HL-60 (cell line): ENCODE data around the gene TOR2A.

Source experiments
- DNase-seq, 2 experiments: peaks; one replicate each; pipeline ENCODE4 v3.0.0-alpha.2; 2010 to 2020; ENCODE audit warnings: low read depth in 1 of 2, low spot score in 1 of 2
- H3K27ac ChIP-seq: fragments of 250-450 bp; sonication (Bioruptor Pico); replicated peaks from 2 replicates; pipeline ENCODE4 v1.5.1; 2020; ENCODE audit warnings: mild to moderate bottlenecking, moderate library complexity
- H3K27me3 ChIP-seq: fragments of 250-450 bp; sonication (Bioruptor Pico); 2 replicates; pipeline ENCODE4 v1.5.1; 2021; ENCODE audit warnings: mild to moderate bottlenecking, moderate library complexity; ENCODE audit not compliant: insufficient read depth, poor library complexity, severe bottlenecking
- H3K4me3 ChIP-seq: replicated peaks from 2 replicates; pipeline ENCODE4 v1.5.1; 2011; ENCODE audit warnings: mild to moderate bottlenecking, control low read depth, low read length; ENCODE audit not compliant: insufficient read depth
- GABPA ChIP-seq: IDR thresholded peaks from 2 replicates; pipeline ENCODE4 v1.6.1; 2012; ENCODE audit warnings: low read depth
- POLR2AphosphoS5 ChIP-seq: IDR thresholded peaks from 2 replicates; pipeline ENCODE4 v1.6.1; 2012; ENCODE audit warnings: low read depth
- REST ChIP-seq: IDR thresholded peaks from 2 replicates; pipeline ENCODE4 v1.6.1; 2012; ENCODE audit warnings: low read depth; ENCODE audit not compliant: insufficient replicate concordance
- SPI1 ChIP-seq: IDR thresholded peaks from 2 replicates; pipeline ENCODE4 v1.6.1; 2012; ENCODE audit warnings: low read depth, mild to moderate bottlenecking, borderline replicate concordance
- TF ChIP-seq, protein P1 (sequence below): IDR thresholded peaks from one replicate; pipeline ENCODE4 v1.5.1; 2011; ENCODE audit warnings: low read length, control low read depth, inconsistent platforms; ENCODE audit not compliant: insufficient read depth

Gene TOR2A

DNA sequence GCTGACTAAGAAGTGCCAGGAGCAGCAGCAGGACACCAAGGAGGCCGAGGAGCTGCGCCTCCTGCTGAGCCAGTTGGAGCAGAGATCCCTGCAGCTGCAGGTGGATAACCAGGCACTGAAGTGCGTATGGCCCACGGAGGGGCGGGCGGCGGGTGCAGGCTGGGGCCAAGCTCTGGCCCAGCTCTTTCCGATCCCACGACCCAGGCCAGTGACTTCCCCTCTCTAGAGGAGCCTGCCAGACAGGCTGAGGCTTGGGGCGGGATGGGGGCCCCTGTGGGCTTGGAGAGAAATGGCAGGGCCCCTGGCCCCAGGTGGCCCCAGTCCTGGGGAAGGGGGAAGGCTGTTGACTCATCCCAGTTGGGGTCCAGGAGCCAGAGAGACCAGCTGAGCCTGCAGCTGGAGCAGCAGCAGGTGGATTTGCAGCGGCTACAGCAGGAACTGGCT lies 23.2 kb downstream of the TOR2A start:
- TF ChIP-seq GABPA (no peak), SPI1 (peak; percentile 74)
- H3K4me3 ChIP-seq: no peak overlapping the region
- peak in 1 of 2 experiments; percentile 57 for DNase-seq
- no peaks in the 10 kb centered on the region for H3K27me3 ChIP-seq
- H3K27ac ChIP-seq: no peak overlapping the region

GRCh38 chr9:127711226-127711701 lies 23.8 kb downstream of the TOR2A start:
- no peak for TF ChIP-seq REST
- no peak for TF ChIP-seq GABPA
- TF ChIP-seq POLR2AphosphoS5: peak; percentile 81
- no peak for TF ChIP-seq SPI1
- TF ChIP-seq, protein P1, sequence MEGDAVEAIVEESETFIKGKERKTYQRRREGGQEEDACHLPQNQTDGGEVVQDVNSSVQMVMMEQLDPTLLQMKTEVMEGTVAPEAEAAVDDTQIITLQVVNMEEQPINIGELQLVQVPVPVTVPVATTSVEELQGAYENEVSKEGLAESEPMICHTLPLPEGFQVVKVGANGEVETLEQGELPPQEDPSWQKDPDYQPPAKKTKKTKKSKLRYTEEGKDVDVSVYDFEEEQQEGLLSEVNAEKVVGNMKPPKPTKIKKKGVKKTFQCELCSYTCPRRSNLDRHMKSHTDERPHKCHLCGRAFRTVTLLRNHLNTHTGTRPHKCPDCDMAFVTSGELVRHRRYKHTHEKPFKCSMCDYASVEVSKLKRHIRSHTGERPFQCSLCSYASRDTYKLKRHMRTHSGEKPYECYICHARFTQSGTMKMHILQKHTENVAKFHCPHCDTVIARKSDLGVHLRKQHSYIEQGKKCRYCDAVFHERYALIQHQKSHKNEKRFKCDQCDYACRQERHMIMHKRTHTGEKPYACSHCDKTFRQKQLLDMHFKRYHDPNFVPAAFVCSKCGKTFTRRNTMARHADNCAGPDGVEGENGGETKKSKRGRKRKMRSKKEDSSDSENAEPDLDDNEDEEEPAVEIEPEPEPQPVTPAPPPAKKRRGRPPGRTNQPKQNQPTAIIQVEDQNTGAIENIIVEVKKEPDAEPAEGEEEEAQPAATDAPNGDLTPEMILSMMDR: no peak
- peak; percentile 75 to 84 for DNase-seq
- H3K27ac ChIP-seq: no peak overlapping the region
- H3K4me3 ChIP-seq: no peak overlapping the region
- no peaks in the 10 kb centered on the region for H3K27me3 ChIP-seq

- DNase-seq: no peak
- Histone ChIP-seq H3K27me3 (no peaks in the 10 kb centered on the region), H3K27ac (no peak overlapping the region), H3K4me3 (no peak overlapping the region)
- no peak for TF ChIP-seq GABPA
Observed at GRCh38 chr9:127710204-127710783, 24.8 kb downstream of the TOR2A start.

DNA sequence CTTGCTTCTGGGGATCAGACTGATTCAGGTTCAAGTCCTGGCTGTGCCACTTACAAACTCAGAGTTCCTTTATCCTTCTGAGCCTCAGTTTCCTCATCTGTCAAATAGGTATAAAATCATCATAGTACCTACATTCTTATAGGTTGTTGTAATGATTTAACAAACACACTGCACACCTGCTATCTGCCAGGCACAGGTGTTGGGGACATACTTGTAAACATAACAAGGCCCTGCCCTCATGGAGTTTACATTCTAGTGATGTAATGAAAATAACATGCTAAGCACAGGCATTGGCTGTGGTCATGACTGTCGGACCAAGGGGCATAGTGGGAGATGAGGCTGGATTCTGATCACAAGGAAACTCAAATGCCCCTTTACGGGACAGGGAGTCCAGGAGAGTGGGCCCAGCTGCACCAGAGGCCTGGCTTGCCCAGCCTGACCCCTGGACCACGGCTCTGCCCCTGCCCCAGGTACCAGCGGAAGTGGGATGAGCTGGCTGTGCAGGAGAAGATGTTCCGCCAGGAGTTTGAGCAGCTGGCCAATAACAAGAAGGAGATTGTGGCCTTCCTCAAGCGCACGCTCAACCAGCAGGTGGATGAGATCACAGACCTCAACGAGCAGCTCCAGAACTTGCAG lies 26.0 kb downstream of the TOR2A start:
- Histone ChIP-seq H3K4me3 (no peak overlapping the region), H3K27me3 (no peaks in the 10 kb centered on the region), H3K27ac (no peak overlapping the region)
- no peak for DNase-seq
- TF ChIP-seq GABPA (no peak), POLR2AphosphoS5 (no peak), REST (no peak), SPI1 (no peak)
- TF ChIP-seq, protein P1: no peak

GRCh38 chr9:127707766-127708165 lies 27.3 kb downstream of the TOR2A start:
- TF ChIP-seq GABPA (no peak), SPI1 (no peak), REST (no peak), POLR2AphosphoS5 (no peak)
- TF ChIP-seq, protein P1: no peak
- no peak for DNase-seq
- H3K27me3 ChIP-seq: no peaks in the 10 kb centered on the region
- no peak overlapping the region for H3K27ac ChIP-seq
- H3K4me3 ChIP-seq: no peak overlapping the region
